CD4-positive, CD25-positive, alpha-beta regulatory T cell (primary cell): ENCODE measurements around the gene SLC50A1. TPM values are rescaled to one million over a fixed set of nuclear protein-coding genes. Genes with fewer than 3 reads are reported as not detected.

Source experiments
- ATAC-seq, 2 donors: fragments of 150-1000 bp; cut with Tn5 transposase; one replicate each; pipeline ENCODE4 v1.10.0; 2021; ENCODE audit warnings: low read depth in 2 of 2, moderate number of reproducible peaks in 2 of 2, moderate library complexity in 1 of 2
- DNase-seq, 3 donors: peaks; one replicate each; pipeline versions ENCODE4 v3.0.0 to v3.0.0-alpha.2; 2012 to 2022; ENCODE audit warnings: mixed read lengths in 1 of 3
- H3K27ac ChIP-seq: one replicate; pipeline ENCODE4 v1.7.0; 2013; ENCODE audit warnings: mild to moderate bottlenecking, low read length; ENCODE audit not compliant: insufficient read depth, poor library complexity, severe bottlenecking
- H3K27me3 ChIP-seq: one replicate; pipeline ENCODE4 v1.7.0; 2013; ENCODE audit warnings: low read length; ENCODE audit not compliant: control insufficient read depth, insufficient read depth
- H3K36me3 ChIP-seq: one replicate; pipeline ENCODE4 v1.7.0; 2013; ENCODE audit warnings: mild to moderate bottlenecking, low read length, moderate library complexity; ENCODE audit not compliant: control insufficient read depth, insufficient read depth
- H3K4me1 ChIP-seq: 2 replicates; pipeline ENCODE4 v1.7.0; 2013; ENCODE audit warnings: mild to moderate bottlenecking, low read length; ENCODE audit not compliant: insufficient read depth, control insufficient read depth, poor library complexity, severe bottlenecking
- H3K4me3 ChIP-seq: one replicate; pipeline ENCODE4 v1.7.0; 2013; ENCODE audit warnings: low read depth, mild to moderate bottlenecking, low read length, moderate library complexity
- H3K9me3 ChIP-seq, 2 experiments: 1 replicate in 1 of 2; 2 replicates in 1 of 2; pipeline ENCODE4 v1.7.0; 2013; ENCODE audit warnings: low read length in 2 of 2, mild to moderate bottlenecking in 1 of 2, moderate library complexity in 1 of 2; ENCODE audit not compliant: control insufficient read depth in 2 of 2
- H3K27ac Mint-ChIP-seq, 3 donors: one replicate each; pipeline ENCODE4 v1.8.0; 2020 to 2022; ENCODE audit warnings: mild to moderate bottlenecking in 3 of 3, mixed read lengths in 3 of 3, moderate library complexity in 2 of 3
- H3K27me3 Mint-ChIP-seq: one replicate; pipeline ENCODE4 v1.8.0; 2022; ENCODE audit warnings: mild to moderate bottlenecking, mixed read lengths
- H3K36me3 Mint-ChIP-seq: one replicate; pipeline ENCODE4 v1.8.0; 2020; ENCODE audit warnings: mixed read lengths
- H3K4me1 Mint-ChIP-seq, 4 donors: one replicate each; pipeline ENCODE4 v1.8.0; 2020 to 2022; ENCODE audit warnings: mixed read lengths in 4 of 4, mild to moderate bottlenecking in 1 of 4
- H3K4me3 Mint-ChIP-seq, 4 donors: one replicate each; pipeline ENCODE4 v1.8.0; 2020 to 2022; ENCODE audit warnings: mild to moderate bottlenecking in 4 of 4, mixed read lengths in 4 of 4, moderate library complexity in 3 of 4
- H3K9me3 Mint-ChIP-seq, 7 donors: one replicate each; pipeline ENCODE4 v1.8.0; 2020 to 2022; ENCODE audit warnings: mixed read lengths in 7 of 7, mild to moderate bottlenecking in 3 of 7, moderate library complexity in 2 of 7
- polyA plus RNA-seq, 4 donors: library from polyadenylated mRNA; unstranded; fragments of 300-500 nt; fragmentation: Illumina TruSeq; gene quantifications; one replicate each; pipeline ENCODE4 v1.2.3, GENCODE V29; 2021
- total RNA-seq: library from RNA; stranded (reverse); gene quantifications from one replicate; pipeline ENCODE4 v1.2.3, GENCODE V29; 2022

Gene SLC50A1
- total and polyA plus RNA-seq, 5 donors from 2014 or later, result 24.1 to 59.3 (median 45.4) TPM

- Mint-ChIP-seq H3K27me3 (peaks cover 8% of the 10 kb centered on the region), H3K4me1 (peaks cover 11 to 40% (median 27%) of the 10 kb centered on the region in 4 donors), H3K4me3 (peak overlapping the region in 1 of 4 donors; percentile 85), H3K9me3 (no peaks in the 10 kb centered on the region), H3K27ac (peak overlapping the region in 1 of 3 donors; percentile 75), H3K36me3 (peaks cover 14% of the 10 kb centered on the region)
- no peaks in the 10 kb centered on the region for H3K27me3 ChIP-seq
- H3K27ac ChIP-seq, result no peak overlapping the region
- ATAC-seq (no peak), DNase-seq (no peak)
- H3K4me1 ChIP-seq, result peaks cover 22% of the 10 kb centered on the region
- no peak overlapping the region for H3K4me3 ChIP-seq
- peaks cover 18% of the 10 kb centered on the region for H3K36me3 ChIP-seq
- no peaks in the 10 kb centered on the region for H3K9me3 ChIP-seq
Observed at GRCh38 chr1:155168456-155169210, 33.0 kb downstream of the SLC50A1 start.

- peak overlapping the region in 3 of 4 donors; percentile 40 to 85 (median 75) for H3K4me3 Mint-ChIP-seq
- H3K27me3 ChIP-seq, result no peaks in the 10 kb centered on the region
- H3K27ac ChIP-seq, result no peak overlapping the region
- H3K27me3 Mint-ChIP-seq, result peaks cover 8% of the 10 kb centered on the region
- H3K4me1 Mint-ChIP-seq, result peaks cover 11 to 48% (median 27%) of the 10 kb centered on the region in 4 donors
- H3K9me3 Mint-ChIP-seq, result no peaks in the 10 kb centered on the region
- H3K27ac Mint-ChIP-seq, result peak overlapping the region in 1 of 3 donors; percentile 76
- H3K36me3 ChIP-seq, result peaks cover 18% of the 10 kb centered on the region
- peaks cover 31% of the 10 kb centered on the region for H3K4me1 ChIP-seq
- no peak overlapping the region for H3K4me3 ChIP-seq
- no peak for DNase-seq
- H3K9me3 ChIP-seq, result no peaks in the 10 kb centered on the region
- ATAC-seq, result no peak
- H3K36me3 Mint-ChIP-seq, result peaks cover 14% of the 10 kb centered on the region
Observed at GRCh38 chr1:155169541-155169940, 33.9 kb downstream of the SLC50A1 start.

GRCh38 chr1:155170101-155170785 lies 34.6 kb downstream of the SLC50A1 start:
- Mint-ChIP-seq H3K4me3 (peak overlapping the region in 2 of 4 donors; percentile 22 to 46), H3K4me1 (peaks cover 11 to 55% (median 30%) of the 10 kb centered on the region in 4 donors), H3K27ac (no peak overlapping the region), H3K9me3 (no peaks in the 10 kb centered on the region), H3K36me3 (peaks cover 14% of the 10 kb centered on the region), H3K27me3 (peaks cover 8% of the 10 kb centered on the region)
- Histone ChIP-seq H3K4me3 (no peak overlapping the region), H3K27ac (no peak overlapping the region), H3K4me1 (peaks cover 34% of the 10 kb centered on the region), H3K36me3 (peaks cover 18% of the 10 kb centered on the region), H3K27me3 (no peaks in the 10 kb centered on the region), H3K9me3 (no peaks in the 10 kb centered on the region)
- DNase-seq (no peak), ATAC-seq (no peak)

- H3K4me3 ChIP-seq, result no peak overlapping the region
- Mint-ChIP-seq H3K4me3 (peak overlapping the region in 2 of 4 donors; percentile 27 to 100), H3K9me3 (no peaks in the 10 kb centered on the region), H3K27me3 (peaks cover 8% of the 10 kb centered on the region), H3K36me3 (peaks cover 14% of the 10 kb centered on the region), H3K27ac (peak overlapping the region in 1 of 3 donors; percentile 56), H3K4me1 (peaks cover 11 to 60% (median 32%) of the 10 kb centered on the region in 4 donors)
- no peak overlapping the region for H3K27ac ChIP-seq
- no peaks in the 10 kb centered on the region for H3K27me3 ChIP-seq
- ATAC-seq (no peak), DNase-seq (no peak)
- no peaks in the 10 kb centered on the region for H3K9me3 ChIP-seq
- H3K36me3 ChIP-seq, result peaks cover 18% of the 10 kb centered on the region
- H3K4me1 ChIP-seq, result peaks cover 34% of the 10 kb centered on the region
Observed at GRCh38 chr1:155170806-155171205, 35.2 kb downstream of the SLC50A1 start.

- peak overlapping the region; percentile 94 to 100 (median 98) for H3K4me3 Mint-ChIP-seq
- peak overlapping the region; percentile 70 for H3K4me3 ChIP-seq
- ATAC-seq, result peak in 1 of 2 donors; percentile 22
- peaks cover 15 to 70% (median 40%) of the 10 kb centered on the region in 4 donors for H3K4me1 Mint-ChIP-seq
- peaks cover 14% of the 10 kb centered on the region for H3K36me3 Mint-ChIP-seq
- peaks cover 8% of the 10 kb centered on the region for H3K27me3 Mint-ChIP-seq
- no peaks in the 10 kb centered on the region for H3K27me3 ChIP-seq
- no peaks in the 10 kb centered on the region for H3K9me3 Mint-ChIP-seq
- H3K36me3 ChIP-seq, result peaks cover 18% of the 10 kb centered on the region
- DNase-seq, result no peak
- peak overlapping the region; percentile 99 to 100 (median 100) for H3K27ac Mint-ChIP-seq
- no peaks in the 10 kb centered on the region for H3K9me3 ChIP-seq
- H3K4me1 ChIP-seq, result peaks cover 43% of the 10 kb centered on the region
- peak overlapping the region; percentile 93 for H3K27ac ChIP-seq
Observed at GRCh38 chr1:155171836-155172731, 36.4 kb downstream of the SLC50A1 start.

GRCh38 chr1:155172732-155173477 lies 37.3 kb downstream of the SLC50A1 start, which contains the start of gene KRTCAP2:
TSS of gene KRTCAP2 (minus strand) at chr1:155173304. CDS start at chr1:155173224, 80 bp downstream.
- Histone ChIP-seq H3K36me3 (peaks cover 23% of the 10 kb centered on the region), H3K27ac (peak within 1 kb of the TSS; percentile 93), H3K9me3 (no peaks in the 10 kb centered on the region), H3K4me3 (peak within 1 kb of the TSS; percentile 70), H3K27me3 (no peaks in the 10 kb centered on the region), H3K4me1 (peaks cover 38% of the 10 kb centered on the region)
- ATAC-seq (peak; percentile 81 to 84), DNase-seq (peak; percentile 90 to 96 (median 93))
- peak within 1 kb of the TSS; percentile 99 to 100 (median 100) for H3K27ac Mint-ChIP-seq
- no peaks in the 10 kb centered on the region for H3K9me3 Mint-ChIP-seq
- H3K36me3 Mint-ChIP-seq, result peaks cover 14% of the 10 kb centered on the region
- peaks cover 15 to 62% (median 35%) of the 10 kb centered on the region in 4 donors for H3K4me1 Mint-ChIP-seq
- H3K27me3 Mint-ChIP-seq, result peaks cover 4% of the 10 kb centered on the region
- H3K4me3 Mint-ChIP-seq, result peak within 1 kb of the TSS; percentile 94 to 100 (median 98)
